ENCODE results near the gene CCDC178. TPM values are rescaled to one million over a fixed set of nuclear protein-coding genes. Genes with fewer than 3 reads are reported as not detected.

CCDC178 gene
- total and polyA plus RNA-seq, 2 donors (not counting 3 experiments of a cell fraction or from before 2014, with no cell fraction given), result 0.80 to 1.6 TPM

- H4K20me1 ChIP-seq (replicated peaks; ENCODE audit: control insufficient read depth, extremely low read depth, insufficient read depth, low read length), result no peaks in the 10 kb centered on the region
- dilution Hi-C loops (cut with MboI; ENCODE audit: extremely low pct_ligation_motif_present, low sequenced_read_pairs), result no loop called here
- H3K9me1 ChIP-seq (replicated peaks; ENCODE audit: control insufficient read depth, extremely low read depth, insufficient read depth, low read length), result no peaks in the 10 kb centered on the region
- no peak overlapping the region for H2AFZ ChIP-seq (ENCODE audit: low read depth, low read length)
- no peaks in the 10 kb centered on the region for H3K27me3 ChIP-seq (ENCODE audit: control insufficient read depth in 2 of 2, insufficient read depth in 2 of 2, low read length in 2 of 2)
- H3K4me1 ChIP-seq (ENCODE audit: control insufficient read depth, extremely low read depth, insufficient read depth, low read length), result no peaks in the 10 kb centered on the region
- no peaks in the 10 kb centered on the region for H3K79me2 ChIP-seq (ENCODE audit: control insufficient read depth, insufficient read depth, low read length)
- POLR2A ChIA-PET, result no interaction called here
- intact Hi-C loops (cut with micrococcal nuclease), result no loop called here
- TF ChIP-seq POLR2A (IDR thresholded peaks at IDR 0.05; ENCODE audit: low read depth, low read length) (no peak), JUN (IDR thresholded peaks at IDR 0.05; ENCODE audit: borderline replicate concordance, insufficient read depth, insufficient read length, low read depth) (no peak), MAX (IDR thresholded peaks at IDR 0.05; ENCODE audit: insufficient read depth, insufficient read length) (no peak), POLR2AphosphoS5 (IDR thresholded peaks at IDR 0.05; ENCODE audit: insufficient read depth, low read depth, low read length) (no peak), GATA2 (IDR thresholded peaks at IDR 0.05; ENCODE audit: insufficient read depth, insufficient read length, low read depth, low read length) (no peak), EZH2 (IDR thresholded peaks at IDR 0.05; ENCODE audit: borderline replicate concordance, low read depth, low read length, severe bottlenecking) (no peak)
- CTCF ChIA-PET, result interaction anchor here (1.1 to 1.7 kb wide), 2 partner anchors 12 to 238 kb away, joined by 3 to 4 read pairs; no protein-coding TSS in a partner anchor
- H3K4me3 ChIP-seq (replicated peaks in 1 of 3; ENCODE audit: insufficient read depth in 1 of 3, low read depth in 1 of 3, low read length in 3 of 3), result no peak overlapping the region
- no peak overlapping the region for H3K27ac ChIP-seq (ENCODE audit: insufficient read depth, low read depth, low read length)
- H3K9ac ChIP-seq (replicated peaks; ENCODE audit: extremely low read depth, insufficient read depth, low read length), result no peak overlapping the region
- no TSS peak for BruUV-seq (replicated peaks)
- no peaks in the 10 kb centered on the region for H3K36me3 ChIP-seq (ENCODE audit: control insufficient read depth in 2 of 2, extremely low read depth in 1 of 2, insufficient read depth in 2 of 2, low read length in 2 of 2)
- DNase-seq (ENCODE audit: low read depth, low spot score), result no peak
- H3K4me2 ChIP-seq (ENCODE audit: insufficient read depth, low read length), result no peak overlapping the region
- FAIRE-seq, result no peak
- H3K9me3 ChIP-seq (replicated peaks; ENCODE audit: control insufficient read depth, insufficient read depth, low read length), result no peaks in the 10 kb centered on the region
Measured at GRCh38 chr18:33470216-33470615, 29.7 kb upstream of the CCDC178 start.

DNA sequence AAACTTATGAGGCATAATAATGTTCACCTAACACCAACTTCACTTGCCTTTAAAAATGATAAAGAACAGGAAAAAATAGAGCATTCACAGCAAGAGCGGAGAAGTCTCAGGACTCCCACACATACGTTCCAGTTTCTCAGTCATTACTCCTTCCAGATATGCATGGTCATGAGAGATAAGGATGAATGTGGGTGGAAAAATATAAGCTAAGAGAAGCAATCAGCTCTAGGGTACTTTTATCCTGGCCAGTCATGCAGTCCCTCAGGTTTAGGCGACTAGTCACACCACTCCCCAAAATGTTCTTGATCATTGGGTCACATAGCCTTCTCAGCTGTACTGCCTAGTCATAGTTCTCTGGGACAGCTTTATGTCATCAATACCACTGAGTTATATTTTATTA lies 29.2 kb upstream of the CCDC178 start:
- Histone ChIP-seq H3K9me3 (replicated peaks; ENCODE audit: control insufficient read depth, insufficient read depth, low read length) (no peaks in the 10 kb centered on the region), H3K4me1 (ENCODE audit: control insufficient read depth, extremely low read depth, insufficient read depth, low read length) (no peaks in the 10 kb centered on the region), H3K4me3 (replicated peaks in 1 of 3; ENCODE audit: insufficient read depth in 1 of 3, low read depth in 1 of 3, low read length in 3 of 3) (no peak overlapping the region), H2AFZ (ENCODE audit: low read depth, low read length) (no peak overlapping the region), H3K27me3 (ENCODE audit: control insufficient read depth in 2 of 2, insufficient read depth in 2 of 2, low read length in 2 of 2) (no peaks in the 10 kb centered on the region), H3K9ac (replicated peaks; ENCODE audit: extremely low read depth, insufficient read depth, low read length) (no peak overlapping the region), H3K79me2 (ENCODE audit: control insufficient read depth, insufficient read depth, low read length) (no peaks in the 10 kb centered on the region), H3K27ac (ENCODE audit: insufficient read depth, low read depth, low read length) (no peak overlapping the region), H3K36me3 (ENCODE audit: control insufficient read depth in 2 of 2, extremely low read depth in 1 of 2, insufficient read depth in 2 of 2, low read length in 2 of 2) (no peaks in the 10 kb centered on the region), H3K4me2 (ENCODE audit: insufficient read depth, low read length) (no peak overlapping the region), H4K20me1 (replicated peaks; ENCODE audit: control insufficient read depth, extremely low read depth, insufficient read depth, low read length) (no peaks in the 10 kb centered on the region), H3K9me1 (replicated peaks; ENCODE audit: control insufficient read depth, extremely low read depth, insufficient read depth, low read length) (no peaks in the 10 kb centered on the region)
- CTCF ChIA-PET, result interaction anchor here (1.1 kb wide), 1 partner anchor 11 kb away, joined by 3 read pairs; no protein-coding TSS in a partner anchor
- dilution Hi-C loops (cut with MboI; ENCODE audit: extremely low pct_ligation_motif_present, low sequenced_read_pairs) (no loop called here), intact Hi-C loops (cut with micrococcal nuclease) (no loop called here)
- no peak for FAIRE-seq
- TF ChIP-seq POLR2A (IDR thresholded peaks at IDR 0.05; ENCODE audit: low read depth, low read length) (no peak), MYC (IDR thresholded peaks at IDR 0.05; ENCODE audit: low read depth, low read length) (no peak), MAX (IDR thresholded peaks at IDR 0.05; ENCODE audit: insufficient read depth, insufficient read length) (no peak), EZH2 (IDR thresholded peaks at IDR 0.05; ENCODE audit: borderline replicate concordance, low read depth, low read length, severe bottlenecking) (no peak), JUN (IDR thresholded peaks at IDR 0.05; ENCODE audit: borderline replicate concordance, insufficient read depth, insufficient read length, low read depth) (no peak)
- TF ChIP-seq, protein P1, sequence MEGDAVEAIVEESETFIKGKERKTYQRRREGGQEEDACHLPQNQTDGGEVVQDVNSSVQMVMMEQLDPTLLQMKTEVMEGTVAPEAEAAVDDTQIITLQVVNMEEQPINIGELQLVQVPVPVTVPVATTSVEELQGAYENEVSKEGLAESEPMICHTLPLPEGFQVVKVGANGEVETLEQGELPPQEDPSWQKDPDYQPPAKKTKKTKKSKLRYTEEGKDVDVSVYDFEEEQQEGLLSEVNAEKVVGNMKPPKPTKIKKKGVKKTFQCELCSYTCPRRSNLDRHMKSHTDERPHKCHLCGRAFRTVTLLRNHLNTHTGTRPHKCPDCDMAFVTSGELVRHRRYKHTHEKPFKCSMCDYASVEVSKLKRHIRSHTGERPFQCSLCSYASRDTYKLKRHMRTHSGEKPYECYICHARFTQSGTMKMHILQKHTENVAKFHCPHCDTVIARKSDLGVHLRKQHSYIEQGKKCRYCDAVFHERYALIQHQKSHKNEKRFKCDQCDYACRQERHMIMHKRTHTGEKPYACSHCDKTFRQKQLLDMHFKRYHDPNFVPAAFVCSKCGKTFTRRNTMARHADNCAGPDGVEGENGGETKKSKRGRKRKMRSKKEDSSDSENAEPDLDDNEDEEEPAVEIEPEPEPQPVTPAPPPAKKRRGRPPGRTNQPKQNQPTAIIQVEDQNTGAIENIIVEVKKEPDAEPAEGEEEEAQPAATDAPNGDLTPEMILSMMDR (IDR thresholded peaks at IDR 0.05; ENCODE audit: extremely low read depth in 1 of 2, insufficient read depth in 1 of 2, low read depth in 1 of 2, low read length in 2 of 2), result no peak
- no TSS peak for BruUV-seq (replicated peaks)
- POLR2A ChIA-PET, result no interaction called here
- no peak for DNase-seq (ENCODE audit: low read depth, low spot score)
